ENCODE data around the gene TMEM59. TPM values are rescaled to one million over a fixed set of nuclear protein-coding genes. Genes with fewer than 3 reads are reported as not detected.
"Not testable (repeated sequence)": the region's sequence is repeated elsewhere in the genome, so short reads cannot be mapped to it uniquely, and the experiment has no call there.

Gene TMEM59
- total and polyA plus RNA-seq, 12 donors: 98.2 to 474 (median 342) TPM

- TF ChIP-seq CTCF (IDR thresholded peaks at IDR 0.05): no peak
- Histone ChIP-seq H3K36me3 (no peaks in the 10 kb centered on the region), H3K27ac (no peak overlapping the region), H3K4me1 (no peaks in the 10 kb centered on the region), H3K4me3 (no peak overlapping the region), H3K27me3 (no peaks in the 10 kb centered on the region), H3K9me3 (no peaks in the 10 kb centered on the region)
- 88 to 90% methylated on average over 1 of the region's 1 CpG for WGBS, 2 donors
- DNase-seq (no peak), ATAC-seq (no peak)
- intact Hi-C loops (cut with DNase I): no loop called here
These were observed 54.8 kb downstream of the TMEM59 start for GRCh38 chr1:53998223-53998622.

GRCh38 chr1:53995683-53996082 lies 57.3 kb downstream of the TMEM59 start:
- H3K9me3 ChIP-seq: no peaks in the 10 kb centered on the region
- WGBS, 2 donors: 92 to 98% methylated on average over 1 of the region's 1 CpG
- no peak overlapping the region for H3K4me3 ChIP-seq
- DNase-seq (no peak), ATAC-seq (no peak)
- H3K27ac ChIP-seq: no peak overlapping the region
- H3K4me1 ChIP-seq: no peaks in the 10 kb centered on the region
- no peak for TF ChIP-seq CTCF (IDR thresholded peaks at IDR 0.05)
- H3K27me3 ChIP-seq: no peaks in the 10 kb centered on the region
- H3K36me3 ChIP-seq: no peaks in the 10 kb centered on the region
- intact Hi-C loops (cut with DNase I): no loop called here

- H3K4me1 ChIP-seq; H3K36me3 ChIP-seq; H3K27ac ChIP-seq; intact Hi-C loops (cut with DNase I); H3K27me3 ChIP-seq; ATAC-seq; H3K9me3 ChIP-seq; DNase-seq; H3K4me3 ChIP-seq: not testable (repeated sequence)
- 92 to 95% methylated on average over 2 of the region's 2 CpGs for WGBS, 2 donors
These were observed 58.5 kb downstream of the TMEM59 start for GRCh38 chr1:53994516-53994915.

- ATAC-seq: peak in 6 of 8 donors; percentile 53 to 70 (median 62)
- Histone ChIP-seq H3K4me1 (no peaks in the 10 kb centered on the region), H3K27ac (no peak overlapping the region), H3K27me3 (no peaks in the 10 kb centered on the region), H3K9me3 (no peaks in the 10 kb centered on the region), H3K4me3 (no peak overlapping the region), H3K36me3 (no peaks in the 10 kb centered on the region)
- no peak for DNase-seq
- intact Hi-C loops (cut with DNase I): no loop called here
- WGBS, 2 donors: 72 to 74% methylated on average over 4 of the region's 4 CpGs
- TF ChIP-seq CTCF (IDR thresholded peaks at IDR 0.05): peak in 7 of 9 donors; percentile 22 to 44 (median 36)
These were observed 60.7 kb downstream of the TMEM59 start for GRCh38 chr1:53992085-53992874.

GRCh38 chr1:53987880-53988279 lies 65.1 kb downstream of the TMEM59 start:
- H3K27me3 ChIP-seq: no peaks in the 10 kb centered on the region
- intact Hi-C loops (cut with DNase I): no loop called here
- no peak for TF ChIP-seq CTCF (IDR thresholded peaks at IDR 0.05)
- DNase-seq (no peak), ATAC-seq (no peak)
- no peaks in the 10 kb centered on the region for H3K36me3 ChIP-seq
- 88 to 94% methylated on average over 2 of the region's 2 CpGs for WGBS, 2 donors
- no peaks in the 10 kb centered on the region for H3K9me3 ChIP-seq
- no peak overlapping the region for H3K27ac ChIP-seq
- H3K4me3 ChIP-seq: no peak overlapping the region
- peaks cover 0 to 4% (median 0%) of the 10 kb centered on the region in 9 donors for H3K4me1 ChIP-seq

Data from heart right ventricle (tissue), 16 donors.